Tibial artery (tissue), 4 donors: ENCODE measurements around the gene STK31.

Experiments used
- DNase-seq, 2 donors: peaks; one replicate each; pipeline ENCODE4 v3.0.0-alpha.2; 2019
- H3K27ac ChIP-seq, 2 donors: fragments of 200-600 bp; sonication (generic) in 1 of 2; 1 replicate in 1 of 2; 2 replicates in 1 of 2; pipeline ENCODE4 v1.5.1; 2018 to 2019; ENCODE audit warnings: mild to moderate bottlenecking in 1 of 2
- H3K27me3 ChIP-seq, 2 donors: fragments of 200-600 bp; sonication (generic) in 1 of 2; one replicate each; pipeline versions ENCODE4 v1.5.1 to v1.6.0; 2016 to 2019
- H3K36me3 ChIP-seq, 3 donors: fragments of 200-600 bp; sonication (generic) in 2 of 3; one replicate each; pipeline ENCODE4 v1.5.1; 2016 to 2019; ENCODE audit warnings: mild to moderate bottlenecking in 2 of 3
- H3K4me1 ChIP-seq, 4 donors: fragments of 200-600 bp; sonication (generic) in 2 of 4; 1 replicate in 3 of 4; 2 replicates in 1 of 4; pipeline ENCODE4 v1.5.1; 2016 to 2019
- H3K4me3 ChIP-seq, 2 donors: fragments of 200-600 bp; sonication (generic) in 1 of 2; 1 replicate in 1 of 2; 2 replicates in 1 of 2; pipeline ENCODE4 v1.5.1; 2018 to 2019; ENCODE audit warnings: mild to moderate bottlenecking in 2 of 2
- H3K9me3 ChIP-seq, 3 donors: fragments of 200-600 bp; sonication (generic) in 1 of 3; one replicate each; pipeline ENCODE4 v1.5.1; 2016 to 2019
- CTCF ChIP-seq, 2 experiments: fragments of 200-600 bp in 1 of 2; fragments of 450-650 bp in 1 of 2; IDR thresholded peaks; one replicate each; pipeline ENCODE4 v1.5.1; 2017 to 2019; ENCODE audit warnings: antibody characterized with exemption in 2 of 2, mild to moderate bottlenecking in 1 of 2, moderate library complexity in 1 of 2
- intact Hi-C: fragments of 100-400 bp; cut with DNase I; formaldehyde crosslinking; loops from one replicate; pipeline ENCODE4 v1.15.0; 2023; ENCODE audit warnings: low total_unique reads

The STK31 gene

GRCh38 chr7:23689165-23689564, 20.9 kb upstream of the STK31 start:
- DNase-seq, result no peak
- intact Hi-C loops, result no loop called here
- no peak overlapping the region for H3K4me3 ChIP-seq
- no peaks in the 10 kb centered on the region for H3K4me1 ChIP-seq
- no peak for TF ChIP-seq CTCF (IDR thresholded peaks at IDR 0.05)
- no peak overlapping the region for H3K27ac ChIP-seq
- H3K27me3 ChIP-seq, result no peaks in the 10 kb centered on the region
- no peaks in the 10 kb centered on the region for H3K9me3 ChIP-seq
- peaks cover 23 to 39% (median 31%) of the 10 kb centered on the region in 3 donors for H3K36me3 ChIP-seq

- Histone ChIP-seq H3K9me3 (no peaks in the 10 kb centered on the region), H3K36me3 (peaks cover 29 to 43% (median 31%) of the 10 kb centered on the region in 3 donors), H3K27ac (no peak overlapping the region), H3K27me3 (no peaks in the 10 kb centered on the region), H3K4me3 (no peak overlapping the region), H3K4me1 (no peaks in the 10 kb centered on the region)
- intact Hi-C loops, result no loop called here
- no peak for TF ChIP-seq CTCF (IDR thresholded peaks at IDR 0.05)
- no peak for DNase-seq
These were observed 18.7 kb upstream of the STK31 start for GRCh38 chr7:23691320-23691719.

GRCh38 chr7:23693224-23693623, 16.8 kb upstream of the STK31 start:
- Histone ChIP-seq H3K4me1 (no peaks in the 10 kb centered on the region), H3K9me3 (no peaks in the 10 kb centered on the region), H3K27me3 (no peaks in the 10 kb centered on the region), H3K36me3 (peaks cover 22 to 43% (median 31%) of the 10 kb centered on the region in 3 donors), H3K27ac (no peak overlapping the region), H3K4me3 (no peak overlapping the region)
- TF ChIP-seq CTCF (IDR thresholded peaks at IDR 0.05), result no peak
- intact Hi-C loops, result no loop called here
- no peak for DNase-seq

- no peaks in the 10 kb centered on the region for H3K4me1 ChIP-seq
- intact Hi-C loops, result no loop called here
- no peaks in the 10 kb centered on the region for H3K9me3 ChIP-seq
- H3K36me3 ChIP-seq, result peaks cover 15 to 35% (median 21%) of the 10 kb centered on the region in 3 donors
- DNase-seq, result peak; percentile 41 to 71
- TF ChIP-seq CTCF (IDR thresholded peaks at IDR 0.05), result peak; percentile 28 to 46
- no peaks in the 10 kb centered on the region for H3K27me3 ChIP-seq
- no peak overlapping the region for H3K27ac ChIP-seq
- no peak overlapping the region for H3K4me3 ChIP-seq
These were observed 13.0 kb upstream of the STK31 start for GRCh38 chr7:23696916-23697441.

- H3K36me3 ChIP-seq, result peaks cover 19 to 36% (median 20%) of the 10 kb centered on the region in 3 donors
- no peak for DNase-seq
These were observed 11.2 kb upstream of the STK31 start for GRCh38 chr7:23698822-23699221.

More at GRCh38 chr7:23698822-23699221, 11.2 kb upstream of the STK31 start:
- Histone ChIP-seq H3K9me3 (no peaks in the 10 kb centered on the region), H3K4me3 (no peak overlapping the region), H3K4me1 (no peaks in the 10 kb centered on the region), H3K27me3 (no peaks in the 10 kb centered on the region), H3K27ac (no peak overlapping the region)
- intact Hi-C loops, result no loop called here
- no peak for TF ChIP-seq CTCF (IDR thresholded peaks at IDR 0.05)
